Measurements from ENCODE around the gene RAB3D.
"Not testable (repeated sequence)": the region's sequence is repeated elsewhere in the genome, so short reads cannot be mapped to it uniquely, and the experiment has no call there.

Gene RAB3D

GRCh38 chr19:11370744-11371143, 31.3 kb upstream of the RAB3D start:
- no peak for DNase-seq

- no peak for DNase-seq
Measured at GRCh38 chr19:11367528-11367927, 28.1 kb upstream of the RAB3D start.

- no peak for DNase-seq
Measured at GRCh38 chr19:11365557-11366117, 26.2 kb upstream of the RAB3D start.

- DNase-seq = no peak
Measured at GRCh38 chr19:11364935-11365334, 25.5 kb upstream of the RAB3D start.

- no peak for DNase-seq
Measured at GRCh38 chr19:11364296-11364904, 24.9 kb upstream of the RAB3D start.

GRCh38 chr19:11363881-11364280, 24.4 kb upstream of the RAB3D start:
- no peak for DNase-seq

GRCh38 chr19:11361771-11362731, 22.6 kb upstream of the RAB3D start:
- no peak for DNase-seq

- peak; percentile 73 for DNase-seq
Measured at GRCh38 chr19:11361037-11361770, 21.7 kb upstream of the RAB3D start.

- DNase-seq = no peak
Measured at GRCh38 chr19:11359421-11359820, 20.0 kb upstream of the RAB3D start.

- DNase-seq = no peak
Measured at GRCh38 chr19:11356676-11357550, 17.5 kb upstream of the RAB3D start.

- DNase-seq = no peak
Measured at GRCh38 chr19:11356074-11356397, 16.6 kb upstream of the RAB3D start.

GRCh38 chr19:11355160-11356073, 16.0 kb upstream of the RAB3D start, which contains the start of gene PLPPR2:
Gene PLPPR2 (plus strand): TSS chr19:11355432. CDS start chr19:11357674, 2,242 bp downstream.
- DNase-seq = peak; percentile 59

GRCh38 chr19:11354102-11354501, 14.6 kb upstream of the RAB3D start:
- not testable (repeated sequence) for DNase-seq

- no peak for DNase-seq
Measured at GRCh38 chr19:11349171-11349570, 9.7 kb upstream of the RAB3D start.

GRCh38 chr19:11347546-11348039, 8.1 kb upstream of the RAB3D start:
- no peak for DNase-seq

GRCh38 chr19:11346104-11346940, 6.9 kb upstream of the RAB3D start, which contains the start of the genes CCDC159 and TMEM205:
Gene CCDC159 (plus strand): TSS chr19:11346519. CDS start chr19:11346607, 88 bp downstream.
Gene TMEM205 (minus strand): TSS chr19:11346268. CDS start chr19:11345619, 649 bp downstream.
- DNase-seq = peak; percentile 88

GRCh38 chr19:11345122-11345803, 5.8 kb upstream of the RAB3D start:
- DNase-seq = no peak

GRCh38 chr19:11342429-11342828, 3.0 kb upstream of the RAB3D start:
- no peak for DNase-seq

- DNase-seq = not testable (repeated sequence)
Measured at GRCh38 chr19:11340099-11340467, 626 bp upstream of the RAB3D start.

All from right kidney (tissue), 1 donor.